IMR-90 (cell line): ENCODE data around the gene TCFL5. TPM values are rescaled to one million over a fixed set of nuclear protein-coding genes. Genes with fewer than 3 reads are reported as not detected.

Experiments
- ATAC-seq: fragments of 200-7000 bp; cut with Tn5 transposase; 2 replicates; pipeline ENCODE4 v1.9.1; 2020; ENCODE audit warnings: low read depth, mild to moderate bottlenecking, moderate library complexity
- BruUV-seq: library from RNA; stranded (reverse); fragments of 400-500 nt; replicated peaks from 2 replicates; lab custom pipeline; 2021; lab: Mats Ljungman, UMichigan
- CTCF ChIA-PET: fragments of 300-600 bp; formaldehyde crosslinking; extraction: SDS; loops from one replicate; lab custom pipeline; 2021; ENCODE audit warnings: antibody characterized with exemption; lab: Yijun Ruan, JAX
- POLR2A ChIA-PET: fragments of 300-600 bp; sonication (Branson Sonifier 250); formaldehyde crosslinking; loops from one replicate; lab custom pipeline; 2022; ENCODE audit warnings: antibody characterized with exemption; ENCODE audit not compliant: unreplicated experiment; lab: Charles Lee
- DNase-seq: peaks from one replicate; pipeline ENCODE4 v3.0.0; 2013
- H2AFZ ChIP-seq: replicated peaks from 2 replicates; pipeline ENCODE3; 2013; ENCODE audit warnings: low read length, mild to moderate bottlenecking; ENCODE audit not compliant: poor library complexity
- H2AK5ac ChIP-seq: 2 replicates; pipeline ENCODE4 v1.6.1; 2013; ENCODE audit warnings: low read depth, low read length, inconsistent platforms
- H2AK9ac ChIP-seq: replicated peaks from 2 replicates; pipeline ENCODE3; 2013; ENCODE audit warnings: mild to moderate bottlenecking, low read depth, low read length, moderate library complexity; ENCODE audit not compliant: poor library complexity
- H2BK120ac ChIP-seq: 2 replicates; pipeline ENCODE4 v1.6.1; 2013; ENCODE audit warnings: low read depth, low read length, inconsistent platforms
- H2BK15ac ChIP-seq: 3 replicates; pipeline ENCODE4 v1.6.1; 2013; ENCODE audit warnings: low read depth, low read length, inconsistent platforms
- H2BK20ac ChIP-seq: 2 replicates; pipeline ENCODE4 v1.6.1; 2013; ENCODE audit warnings: low read depth, mild to moderate bottlenecking, inconsistent platforms, low read length, moderate library complexity
- H2BK5ac ChIP-seq: 2 replicates; pipeline ENCODE4 v1.6.1; 2013; ENCODE audit warnings: mild to moderate bottlenecking, low read depth, low read length, inconsistent platforms; ENCODE audit not compliant: poor library complexity, severe bottlenecking
- H3K14ac ChIP-seq: replicated peaks from 2 replicates; pipeline ENCODE4 v1.6.1; 2013; ENCODE audit warnings: low read depth, low read length, inconsistent platforms
- H3K18ac ChIP-seq: 2 replicates; pipeline ENCODE4 v1.6.1; 2013; ENCODE audit warnings: low read depth, low read length, control low read depth
- H3K23ac ChIP-seq: 2 replicates; pipeline ENCODE4 v1.6.1; 2013; ENCODE audit warnings: low read depth, low read length, inconsistent platforms
- H3K27ac ChIP-seq: 2 replicates; pipeline ENCODE4 v1.5.1; 2013; ENCODE audit warnings: mild to moderate bottlenecking, control low read depth, low read length; ENCODE audit not compliant: insufficient read depth
- H3K27me3 ChIP-seq: 2 replicates; pipeline ENCODE4 v1.6.1; 2013; ENCODE audit warnings: low read length; ENCODE audit not compliant: control insufficient read depth, insufficient read depth
- H3K36me3 ChIP-seq: 2 replicates; pipeline ENCODE4 v1.6.1; 2013; ENCODE audit warnings: low read length, mixed read lengths; ENCODE audit not compliant: control insufficient read depth, insufficient read depth
- H3K4ac ChIP-seq: 2 replicates; pipeline ENCODE4 v1.6.1; 2013; ENCODE audit warnings: low read depth, low read length, inconsistent platforms
- H3K4me1 ChIP-seq: 2 replicates; pipeline ENCODE4 v1.6.1; 2013; ENCODE audit warnings: low read length, mixed read lengths; ENCODE audit not compliant: control insufficient read depth, insufficient read depth
- H3K4me2 ChIP-seq: 2 replicates; pipeline ENCODE4 v1.6.1; 2013; ENCODE audit warnings: low read depth, mild to moderate bottlenecking, control low read depth, low read length, moderate library complexity
- H3K4me3 ChIP-seq: 2 replicates; pipeline ENCODE4 v1.5.1; 2013; ENCODE audit warnings: low read depth, mild to moderate bottlenecking, control low read depth, low read length, moderate library complexity; ENCODE audit not compliant: insufficient read depth
- H3K56ac ChIP-seq: 2 replicates; pipeline ENCODE4 v1.6.1; 2013; ENCODE audit warnings: low read length, inconsistent platforms; ENCODE audit not compliant: insufficient read depth; ENCODE audit errors: extremely low read depth
- H3K79me1 ChIP-seq, 2 experiments: 2 replicates each; pipeline ENCODE4 v1.6.1; 2013; ENCODE audit warnings: low read length in 2 of 2, inconsistent platforms in 1 of 2, low read depth in 1 of 2
- H3K9ac ChIP-seq: 2 replicates; pipeline ENCODE4 v1.6.1; 2013; ENCODE audit warnings: low read depth, low read length, control low read depth
- H3K9me1 ChIP-seq: 2 replicates; pipeline ENCODE4 v1.6.1; 2013; ENCODE audit warnings: low read length, inconsistent platforms; ENCODE audit not compliant: insufficient read depth
- H3K9me3 ChIP-seq: 2 replicates; pipeline ENCODE4 v1.6.1; 2013; ENCODE audit warnings: low read length; ENCODE audit not compliant: control insufficient read depth, insufficient read depth
- H4K20me1 ChIP-seq: 2 replicates; pipeline ENCODE4 v1.6.1; 2013; ENCODE audit warnings: low read length, inconsistent platforms; ENCODE audit not compliant: insufficient read depth
- H4K5ac ChIP-seq: 2 replicates; pipeline ENCODE4 v1.6.1; 2013; ENCODE audit warnings: mild to moderate bottlenecking, low read depth, low read length, control low read depth
- H4K8ac ChIP-seq, 2 experiments: 2 replicates each; pipeline ENCODE4 v1.6.1; 2013; ENCODE audit warnings: low read depth in 2 of 2, low read length in 2 of 2, control low read depth in 1 of 2, inconsistent platforms in 1 of 2
- H4K91ac ChIP-seq: 2 replicates; pipeline ENCODE4 v1.6.1; 2013; ENCODE audit warnings: low read depth, low read length, inconsistent platforms; ENCODE audit not compliant: insufficient read depth
- BHLHE40 ChIP-seq: fragments of 150-350 bp; IDR thresholded peaks from 2 replicates; pipeline ENCODE4 v1.6.1; 2016; ENCODE audit warnings: mild to moderate bottlenecking, low read depth, low read length
- CEBPB ChIP-seq: IDR thresholded peaks from 2 replicates; pipeline ENCODE4 v1.6.1; 2012; ENCODE audit warnings: low read depth, low read length, improper control_type of control experiment
- CHD1 ChIP-seq: IDR thresholded peaks from 2 replicates; pipeline ENCODE4 v1.6.1; 2012; ENCODE audit warnings: low read depth, low read length, improper control_type of control experiment
- CTCF ChIP-seq: conservative IDR thresholded peaks from 2 replicates; pipeline ENCODE4 v1.5.1; 2012; ENCODE audit warnings: mild to moderate bottlenecking, low read depth, low read length, improper control_type of control experiment
- ELK1 ChIP-seq: fragments of 150-350 bp; IDR thresholded peaks from 2 replicates; pipeline ENCODE4 v1.6.1; 2016; ENCODE audit warnings: low read depth, mild to moderate bottlenecking, low read length, moderate library complexity, borderline replicate concordance
- FOS ChIP-seq: fragments of 150-350 bp; IDR thresholded peaks from 2 replicates; pipeline ENCODE4 v1.6.1; 2016; ENCODE audit warnings: low read depth, low read length
- MAFK ChIP-seq: IDR thresholded peaks from 2 replicates; pipeline ENCODE4 v1.6.1; 2012; ENCODE audit warnings: low read depth, low read length, improper control_type of control experiment
- MAZ ChIP-seq: IDR thresholded peaks from 2 replicates; pipeline ENCODE4 v1.6.1; 2012; ENCODE audit warnings: low read depth, mild to moderate bottlenecking, low read length, improper control_type of control experiment, moderate library complexity, borderline replicate concordance
- MXI1 ChIP-seq: IDR thresholded peaks from 2 replicates; pipeline ENCODE4 v1.6.1; 2012; ENCODE audit warnings: low read depth, mild to moderate bottlenecking, low read length, moderate library complexity, borderline replicate concordance
- NFE2L2 ChIP-seq: fragments of 150-350 bp; IDR thresholded peaks from 2 replicates; pipeline ENCODE4 v1.6.1; 2016; ENCODE audit warnings: low read depth, mild to moderate bottlenecking, low read length
- POLR2A ChIP-seq: IDR thresholded peaks from 2 replicates; pipeline ENCODE4 v1.6.1; 2012; ENCODE audit warnings: mild to moderate bottlenecking, low read depth, low read length
- RAD21 ChIP-seq: IDR thresholded peaks from 2 replicates; pipeline ENCODE4 v1.6.1; 2012; ENCODE audit warnings: low read length, improper control_type of control experiment
- RCOR1 ChIP-seq: IDR thresholded peaks from 2 replicates; pipeline ENCODE4 v1.6.1; 2012; ENCODE audit warnings: mild to moderate bottlenecking, low read length, improper control_type of control experiment; ENCODE audit not compliant: insufficient replicate concordance
- RFX5 ChIP-seq: IDR thresholded peaks from 2 replicates; pipeline ENCODE4 v1.8.0; 2012; ENCODE audit warnings: low read depth, mild to moderate bottlenecking, low read length, moderate library complexity
- SMC3 ChIP-seq: fragments of 150-350 bp; IDR thresholded peaks from 2 replicates; pipeline ENCODE4 v1.6.1; 2016; ENCODE audit warnings: low read depth, mild to moderate bottlenecking, antibody characterized with exemption, low read length, moderate library complexity
- USF2 ChIP-seq: fragments of 150-350 bp; IDR thresholded peaks from 2 replicates; pipeline ENCODE4 v1.6.1; 2017; ENCODE audit warnings: mild to moderate bottlenecking, antibody characterized with exemption, low read length, low read depth
- WGBS, 2 experiments: methylation state at CpG; one replicate each; pipeline versions ENCODE4 v1.1.5 to v1.1.7; 2013; ENCODE audit warnings: missing lambda C conversion rate in 2 of 2; ENCODE audit not compliant: insufficient read length in 1 of 2; ENCODE audit errors: extremely low coverage in 2 of 2; 5-methylcytosine and 5-hydroxymethylcytosine counted together
- dilution Hi-C: fragments of 300-500 bp; cut with HindIII; formaldehyde crosslinking; loops from one replicate; pipeline ENCODE4 v1.14.3; 2018; ENCODE audit warnings: low sequenced_read_pairs; ENCODE audit not compliant: unreplicated experiment
- in situ Hi-C: fragments of 300-500 bp; cut with MboI; formaldehyde crosslinking; loops from 3 replicates; pipeline ENCODE4 v1.14.3; 2019; ENCODE audit warnings: low sequenced_read_pairs, inconsistent platforms, mixed read lengths
- intact Hi-C: fragments of 100-400 bp; cut with micrococcal nuclease; formaldehyde crosslinking; loops from 2 replicates; pipeline ENCODE4 v1.10.0; 2022
- polyA plus RNA-seq, 3 experiments: library from polyadenylated mRNA; depleted of rRNA; stranded (reverse); fragments of >200 nt; gene quantifications; 2 replicates each; pipeline ENCODE4 v1.2.3, GENCODE V29; 2012; ENCODE audit warnings: low replicate concordance in 1 of 3
- total RNA-seq: library from RNA; depleted of rRNA; stranded (reverse); fragments of >200 nt; gene quantifications from 2 replicates; pipeline ENCODE4 v1.2.3, GENCODE V29; 2012

TCFL5 gene
- total and polyA plus RNA-seq, 2 of the 4 experiments (the other 2 are of a cell fraction) = 6.0 to 8.2 TPM

GRCh38 chr20:62811320-62811719, 50.3 kb downstream of the TCFL5 start:
- Histone ChIP-seq H3K27ac (no peak overlapping the region), H4K20me1 (peaks cover 49% of the 10 kb centered on the region), H3K27me3 (peaks cover 9% of the 10 kb centered on the region), H3K36me3 (peaks cover 48% of the 10 kb centered on the region), H3K9me3 (no peaks in the 10 kb centered on the region), H4K91ac (no peak overlapping the region), H3K79me1 (peaks cover 19 to 35% of the 10 kb centered on the region in 2 experiments), H3K56ac (no peak overlapping the region), H3K4me2 (no peak overlapping the region), H3K18ac (no peak overlapping the region), H2BK15ac (no peak overlapping the region), H2AK9ac (no peak overlapping the region), H3K14ac (no peak overlapping the region), H2AFZ (no peak overlapping the region), H4K8ac (no peak overlapping the region), H3K9me1 (no peaks in the 10 kb centered on the region), H3K4ac (no peak overlapping the region), H3K9ac (no peak overlapping the region), H2BK5ac (no peak overlapping the region), H2AK5ac (no peak overlapping the region), H2BK120ac (no peak overlapping the region), H2BK20ac (no peak overlapping the region), H3K4me3 (no peak overlapping the region), H3K4me1 (peaks cover 9% of the 10 kb centered on the region), H3K23ac (no peak overlapping the region), H4K5ac (no peak overlapping the region)
- in situ Hi-C loops = no loop called here
- BruUV-seq = no TSS peak
- intact Hi-C loops = no loop called here
- no peak for ATAC-seq
- no peak for TF ChIP-seq CHD1
- no peak for TF ChIP-seq BHLHE40
- TF ChIP-seq CEBPB = no peak
- no peak for TF ChIP-seq RFX5
- TF ChIP-seq MAFK = no peak
- TF ChIP-seq USF2 = no peak
- TF ChIP-seq POLR2A = no peak
- no peak for TF ChIP-seq CTCF
- TF ChIP-seq NFE2L2 = no peak
- no peak for TF ChIP-seq ELK1
- TF ChIP-seq FOS = no peak
- TF ChIP-seq MAZ = no peak
- TF ChIP-seq RCOR1 = no peak
- no peak for TF ChIP-seq SMC3
- TF ChIP-seq RAD21 = no peak
- no peak for TF ChIP-seq MXI1
- 95% methylated on average over 9 of the region's 21 CpGs; no CpG with 5 or more reads in 1 of the 2 experiments for WGBS, 2 experiments
- dilution Hi-C loops = no loop called here
- ChIA-PET POLR2A (no interaction called here), CTCF (no interaction called here)
- DNase-seq = no peak
